ENCODE measurements around the gene SLK. TPM values are rescaled to one million over a fixed set of nuclear protein-coding genes. Genes with fewer than 3 reads are reported as not detected.

SLK gene
- total and polyA plus RNA-seq, 10 of the 15 experiments (the other 5 are each of a cell fraction or from before 2014, with no cell fraction given), result 2.5 to 24.2 (median 11.1) TPM

GRCh38 chr10:103930449-103930848 is 36.5 kb upstream of the SLK start:
- H3K9me3 ChIP-seq (replicated peaks; ENCODE audit: control insufficient read depth, insufficient read depth, low read length), result no peaks in the 10 kb centered on the region
- H3K79me2 ChIP-seq (ENCODE audit: control insufficient read depth, insufficient read depth, low read length), result no peaks in the 10 kb centered on the region
- 48% methylated on average over 1 of the region's 1 CpG for WGBS (ENCODE audit: insufficient coverage, insufficient replicate concordance, low lambda C conversion rate, missing lambda C conversion rate)
- POLR2A ChIA-PET, result no interaction called here
- H3K4me1 ChIP-seq (ENCODE audit: control insufficient read depth, insufficient read depth, low read length), result no peaks in the 10 kb centered on the region
- CTCF ChIA-PET, result no interaction called here
- TF ChIP-seq NRF1 (conservative IDR thresholded peaks at IDR 0.05; ENCODE audit: low read depth, low read length), result no peak
- no peak for TF ChIP-seq ZSCAN29 (IDR thresholded peaks at IDR 0.05)
- TF ChIP-seq CEBPZ (IDR thresholded peaks at IDR 0.05; ENCODE audit: low read depth, low read length), result no peak
- TF ChIP-seq CEBPB (IDR thresholded peaks at IDR 0.05; ENCODE audit: borderline replicate concordance in 1 of 2, low read depth in 2 of 2, low read length in 2 of 2), result no peak
- no peak for TF ChIP-seq KDM1A (IDR thresholded peaks at IDR 0.05; ENCODE audit: borderline replicate concordance)
- TF ChIP-seq ZNF274 (IDR thresholded peaks at IDR 0.05; ENCODE audit: insufficient read depth, insufficient read length), result no peak
- TF ChIP-seq SUZ12 (IDR thresholded peaks at IDR 0.05; ENCODE audit: unreplicated experiment), result no peak
- no peak for TF ChIP-seq EP300 (IDR thresholded peaks at IDR 0.05; ENCODE audit: borderline replicate concordance in 1 of 2, control insufficient read depth in 1 of 2, low read depth in 2 of 2, low read length in 2 of 2)
- TF ChIP-seq SPI1 (IDR thresholded peaks at IDR 0.05; ENCODE audit: borderline replicate concordance, insufficient read depth, low read depth, low read length), result no peak
- TF ChIP-seq HDAC2 (IDR thresholded peaks at IDR 0.05), result no peak
- no peak for TF ChIP-seq KLF5 (IDR thresholded peaks at IDR 0.05; ENCODE audit: partially characterized antibody)
- TF ChIP-seq BCL3 (IDR thresholded peaks at IDR 0.05; ENCODE audit: borderline replicate concordance, insufficient read depth, low read depth, low read length, poor library complexity, severe bottlenecking), result no peak
- H3K27me3 ChIP-seq (replicated peaks in 1 of 2; ENCODE audit: control insufficient read depth in 2 of 2, insufficient read depth in 2 of 2, low read length in 1 of 2), result no peaks in the 10 kb centered on the region
- H4K20me1 ChIP-seq (ENCODE audit: control insufficient read depth, insufficient read depth), result no peaks in the 10 kb centered on the region
- H3K4me2 ChIP-seq (ENCODE audit: control insufficient read depth, insufficient read depth), result no peak overlapping the region
- DNase-seq (ENCODE audit: low read depth, low spot score), result no peak
- RAD21 ChIA-PET (ENCODE audit: unreplicated experiment), result no interaction called here
- no peak overlapping the region for H3K4me3 ChIP-seq
- H3K27ac ChIP-seq (ENCODE audit: control insufficient read depth, insufficient read depth), result no peak overlapping the region
- in situ Hi-C loops (cut with MboI), result no loop called here
- no peak overlapping the region for H2AFZ ChIP-seq (ENCODE audit: control insufficient read depth, low read depth, low read length)
- H3K9ac ChIP-seq (ENCODE audit: control insufficient read depth, insufficient read depth, low read length), result no peak overlapping the region
- H3K36me3 ChIP-seq (ENCODE audit: control insufficient read depth in 2 of 2, insufficient read depth in 2 of 2, low read length in 1 of 2), result no peaks in the 10 kb centered on the region
- intact Hi-C loops (cut with micrococcal nuclease; ENCODE audit: unreplicated experiment), result no loop called here
- SMC1A ChIA-PET (ENCODE audit: uncharacterized antibody, unreplicated experiment), result interaction anchor here (0.6 kb wide), 1 partner anchor 866 kb away, joined by 3 read pairs; no protein-coding TSS in a partner anchor
- peak; percentile 49 for FAIRE-seq
- no peak for ATAC-seq
- no TSS peak for BruUV-seq (replicated peaks)

All from GM12878 (cell line).